ENCODE results near the gene EFCAB12.

DNA sequence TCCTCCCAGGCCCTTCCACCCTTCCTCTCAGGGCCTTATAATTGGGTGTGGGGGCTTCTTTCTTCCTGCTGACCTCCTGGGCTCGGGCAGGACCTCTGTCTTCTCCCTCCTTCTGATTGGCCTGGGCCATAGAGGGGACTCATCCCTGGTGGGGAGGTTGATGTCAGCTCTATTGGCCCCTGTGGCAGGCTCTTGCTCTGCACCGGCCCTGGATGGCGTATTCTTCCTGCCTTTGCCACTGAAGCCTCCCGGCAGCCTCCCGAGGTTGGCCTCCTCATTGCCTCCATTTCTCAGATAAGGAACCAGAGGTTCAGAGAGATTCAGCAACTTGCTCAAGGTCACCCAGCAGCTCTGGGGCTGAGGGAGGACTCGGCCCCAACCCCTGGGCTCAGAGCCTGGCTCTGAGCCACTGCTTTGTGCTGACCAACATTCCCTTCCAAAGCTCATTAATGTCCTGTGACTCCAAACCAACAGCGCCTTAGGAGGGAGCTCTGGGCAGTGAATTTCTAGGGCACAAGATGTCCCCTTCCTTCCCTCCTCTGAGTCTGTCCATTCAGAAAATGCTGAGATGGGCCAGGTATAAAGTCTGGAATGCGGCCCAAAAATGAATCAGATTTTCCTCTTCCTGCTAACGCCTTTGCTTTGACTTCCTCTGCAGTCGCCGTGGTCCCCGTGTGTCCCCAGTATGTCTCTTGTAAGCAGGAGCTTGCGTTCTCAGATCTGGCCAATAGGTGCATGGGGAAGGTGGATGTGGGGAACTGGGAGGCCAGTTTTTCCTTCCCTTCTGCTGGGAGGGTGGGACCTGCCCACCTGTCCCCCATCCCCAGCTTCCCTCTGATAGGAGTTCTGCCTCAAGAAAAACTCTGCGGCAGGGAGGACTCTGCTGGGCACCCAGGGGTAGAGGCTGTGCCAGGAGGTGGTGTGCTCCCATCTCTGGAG, 75.5 kb downstream of the EFCAB12 start:
- TF ChIP-seq, protein P1, sequence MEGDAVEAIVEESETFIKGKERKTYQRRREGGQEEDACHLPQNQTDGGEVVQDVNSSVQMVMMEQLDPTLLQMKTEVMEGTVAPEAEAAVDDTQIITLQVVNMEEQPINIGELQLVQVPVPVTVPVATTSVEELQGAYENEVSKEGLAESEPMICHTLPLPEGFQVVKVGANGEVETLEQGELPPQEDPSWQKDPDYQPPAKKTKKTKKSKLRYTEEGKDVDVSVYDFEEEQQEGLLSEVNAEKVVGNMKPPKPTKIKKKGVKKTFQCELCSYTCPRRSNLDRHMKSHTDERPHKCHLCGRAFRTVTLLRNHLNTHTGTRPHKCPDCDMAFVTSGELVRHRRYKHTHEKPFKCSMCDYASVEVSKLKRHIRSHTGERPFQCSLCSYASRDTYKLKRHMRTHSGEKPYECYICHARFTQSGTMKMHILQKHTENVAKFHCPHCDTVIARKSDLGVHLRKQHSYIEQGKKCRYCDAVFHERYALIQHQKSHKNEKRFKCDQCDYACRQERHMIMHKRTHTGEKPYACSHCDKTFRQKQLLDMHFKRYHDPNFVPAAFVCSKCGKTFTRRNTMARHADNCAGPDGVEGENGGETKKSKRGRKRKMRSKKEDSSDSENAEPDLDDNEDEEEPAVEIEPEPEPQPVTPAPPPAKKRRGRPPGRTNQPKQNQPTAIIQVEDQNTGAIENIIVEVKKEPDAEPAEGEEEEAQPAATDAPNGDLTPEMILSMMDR (conservative IDR thresholded peaks at IDR 0.05; ENCODE audit: low read length), result no peak
- TF ChIP-seq EZH2phosphoT487 (IDR thresholded peaks at IDR 0.05; ENCODE audit: borderline replicate concordance, low read depth, low read length), result no peak
